ENCODE measurements around the gene PDE9A. TPM values are rescaled to one million over a fixed set of nuclear protein-coding genes. Genes with fewer than 3 reads are reported as not detected.
A peak's percentile ranks its signal among the peaks of the same experiment; 100 is the strongest.

The PDE9A gene
- total RNA-seq, 1 experiment from 2014 or later, result 8.4 TPM

- CTCF ChIA-PET, result no interaction called here
- H3K79me2 ChIP-seq (ENCODE audit: low read depth), result no peaks in the 10 kb centered on the region
- peaks cover 12% of the 10 kb centered on the region; the same call in 1 of the 2 replicates for H3F3A ChIP-seq (ENCODE audit: insufficient read depth, low read depth)
- H3K9me3 ChIP-seq (ENCODE audit: insufficient read depth, low read depth), result no peaks in the 10 kb centered on the region
- no peak for DNase-seq
- intact Hi-C loops (cut with micrococcal nuclease; ENCODE audit: unreplicated experiment), result no loop called here
- TF ChIP-seq EZH2 (IDR thresholded peaks at IDR 0.05; ENCODE audit: low read depth) (no peak), CTCF (conservative IDR thresholded peaks at IDR 0.05) (no peak)
- H3K27me3 ChIP-seq (ENCODE audit: insufficient read depth, low read depth), result no peaks in the 10 kb centered on the region
- H3K4me1 ChIP-seq (replicated peaks; ENCODE audit: insufficient read depth), result peaks cover 14% of the 10 kb centered on the region
- H3K36me3 ChIP-seq (ENCODE audit: low read depth), result no peaks in the 10 kb centered on the region
- BruUV-seq (replicated peaks), result no TSS peak
- H3K4me2 ChIP-seq, result no peak overlapping the region
- no peaks in the 10 kb centered on the region for H3K9me2 ChIP-seq (ENCODE audit: insufficient read depth)
- no peaks in the 10 kb centered on the region for H4K20me1 ChIP-seq (ENCODE audit: insufficient read depth)
- no peak overlapping the region for H2AFZ ChIP-seq
- no peak overlapping the region for H3K27ac ChIP-seq
- POLR2A ChIA-PET (ENCODE audit: unreplicated experiment), result no interaction called here
- no peak overlapping the region for H3K4me3 ChIP-seq
Observed at GRCh38 chr21:42632771-42633690, 20.4 kb upstream of the PDE9A start.

- Histone ChIP-seq H3F3A (ENCODE audit: insufficient read depth, low read depth) (peaks cover 12% of the 10 kb centered on the region; the same call in 1 of the 2 replicates), H2AFZ (no peak overlapping the region), H3K4me2 (no peak overlapping the region), H3K9me2 (ENCODE audit: insufficient read depth) (no peaks in the 10 kb centered on the region), H4K20me1 (ENCODE audit: insufficient read depth) (no peaks in the 10 kb centered on the region), H3K4me1 (replicated peaks; ENCODE audit: insufficient read depth) (peaks cover 14% of the 10 kb centered on the region), H3K27ac (no peak overlapping the region), H3K36me3 (ENCODE audit: low read depth) (no peaks in the 10 kb centered on the region), H3K4me3 (no peak overlapping the region), H3K79me2 (ENCODE audit: low read depth) (no peaks in the 10 kb centered on the region), H3K9me3 (ENCODE audit: insufficient read depth, low read depth) (no peaks in the 10 kb centered on the region), H3K27me3 (ENCODE audit: insufficient read depth, low read depth) (no peaks in the 10 kb centered on the region)
- no peak for DNase-seq
- CTCF ChIA-PET, result no interaction called here
- POLR2A ChIA-PET (ENCODE audit: unreplicated experiment), result no interaction called here
- intact Hi-C loops (cut with micrococcal nuclease; ENCODE audit: unreplicated experiment), result no loop called here
- BruUV-seq (replicated peaks), result no TSS peak
- TF ChIP-seq EZH2 (IDR thresholded peaks at IDR 0.05; ENCODE audit: low read depth) (no peak), CTCF (conservative IDR thresholded peaks at IDR 0.05) (no peak)
Observed at GRCh38 chr21:42633858-42634257, 19.6 kb upstream of the PDE9A start.

GRCh38 chr21:42635848-42636519, 17.4 kb upstream of the PDE9A start:
- Histone ChIP-seq H2AFZ (no peak overlapping the region), H3K9me3 (ENCODE audit: insufficient read depth, low read depth) (no peaks in the 10 kb centered on the region), H3K9me2 (ENCODE audit: insufficient read depth) (no peaks in the 10 kb centered on the region), H3K36me3 (ENCODE audit: low read depth) (no peaks in the 10 kb centered on the region), H3K79me2 (ENCODE audit: low read depth) (no peaks in the 10 kb centered on the region), H4K20me1 (ENCODE audit: insufficient read depth) (no peaks in the 10 kb centered on the region), H3K27ac (peak overlapping the region; percentile 21; the same call in 1 of the 2 replicates), H3K27me3 (ENCODE audit: insufficient read depth, low read depth) (no peaks in the 10 kb centered on the region), H3K4me2 (peak overlapping the region; percentile 41), H3K4me1 (replicated peaks; ENCODE audit: insufficient read depth) (peaks cover 25% of the 10 kb centered on the region), H3F3A (ENCODE audit: insufficient read depth, low read depth) (peaks cover 12% of the 10 kb centered on the region; the same call in 1 of the 2 replicates), H3K4me3 (no peak overlapping the region)
- TF ChIP-seq CTCF (conservative IDR thresholded peaks at IDR 0.05), result no peak
- TF ChIP-seq EZH2 (IDR thresholded peaks at IDR 0.05; ENCODE audit: low read depth), result no peak
- ChIA-PET POLR2A (ENCODE audit: unreplicated experiment) (no interaction called here), CTCF (interaction anchor here (0.5 kb wide), 1 partner anchor 43 kb away, joined by 3 read pairs; no protein-coding TSS in a partner anchor)
- intact Hi-C loops (cut with micrococcal nuclease; ENCODE audit: unreplicated experiment), result no loop called here
- no peak for DNase-seq
- BruUV-seq (replicated peaks), result no TSS peak
